HG03521 (cell line): ENCODE measurements around the gene SPEN.
A peak's percentile ranks its signal among the peaks of the same experiment; 100 is the strongest.
"Not testable (repeated sequence)": the region's sequence is repeated elsewhere in the genome, so short reads cannot be mapped to it uniquely, and the experiment has no call there.

Experiments
- ATAC-seq: cut with Tn5 transposase; IDR thresholded peaks from one replicate; pipeline ENCODE4 v1.9.1; 2021; ENCODE audit warnings: mild to moderate bottlenecking, moderate library complexity; ENCODE audit not compliant: unreplicated experiment

The SPEN gene

GRCh38 chr1:15834406-15835204 is 12.9 kb upstream of the SPEN start:
- peak; percentile 53 for ATAC-seq

DNA sequence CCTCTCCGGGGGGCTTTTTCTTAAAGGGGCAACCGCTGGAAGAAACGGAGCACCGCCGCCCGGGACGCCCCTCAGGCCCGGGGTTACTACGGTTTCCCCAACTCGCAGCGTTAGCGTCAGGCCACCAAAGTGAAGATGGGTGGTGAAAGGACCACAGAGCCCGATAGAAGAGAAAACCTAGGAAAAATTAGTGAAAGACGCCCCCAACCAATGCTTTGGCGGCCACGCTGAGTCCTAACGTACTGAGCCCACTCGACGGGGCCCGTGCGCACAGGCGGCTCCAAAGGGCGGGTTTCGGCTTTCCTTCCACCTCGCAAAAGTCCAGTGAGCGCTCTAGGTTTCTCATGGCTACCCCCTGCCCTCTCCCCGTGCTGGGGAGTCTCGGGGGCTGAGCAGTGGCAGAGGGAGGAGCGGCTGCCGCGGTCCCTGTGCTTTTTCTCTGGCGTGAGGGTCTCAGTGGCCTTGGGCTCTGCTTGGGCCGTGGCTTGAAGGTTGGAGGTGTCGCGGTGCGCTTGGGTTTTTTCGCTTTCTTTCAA is 12.2 kb upstream of the SPEN start:
- ATAC-seq, result peak; percentile 4

GRCh38 chr1:15835741-15836510 is 11.6 kb upstream of the SPEN start:
- peak; percentile 38 for ATAC-seq

- ATAC-seq, result not testable (repeated sequence)
Measured at GRCh38 chr1:15836511-15836771, 11.1 kb upstream of the SPEN start.

DNA sequence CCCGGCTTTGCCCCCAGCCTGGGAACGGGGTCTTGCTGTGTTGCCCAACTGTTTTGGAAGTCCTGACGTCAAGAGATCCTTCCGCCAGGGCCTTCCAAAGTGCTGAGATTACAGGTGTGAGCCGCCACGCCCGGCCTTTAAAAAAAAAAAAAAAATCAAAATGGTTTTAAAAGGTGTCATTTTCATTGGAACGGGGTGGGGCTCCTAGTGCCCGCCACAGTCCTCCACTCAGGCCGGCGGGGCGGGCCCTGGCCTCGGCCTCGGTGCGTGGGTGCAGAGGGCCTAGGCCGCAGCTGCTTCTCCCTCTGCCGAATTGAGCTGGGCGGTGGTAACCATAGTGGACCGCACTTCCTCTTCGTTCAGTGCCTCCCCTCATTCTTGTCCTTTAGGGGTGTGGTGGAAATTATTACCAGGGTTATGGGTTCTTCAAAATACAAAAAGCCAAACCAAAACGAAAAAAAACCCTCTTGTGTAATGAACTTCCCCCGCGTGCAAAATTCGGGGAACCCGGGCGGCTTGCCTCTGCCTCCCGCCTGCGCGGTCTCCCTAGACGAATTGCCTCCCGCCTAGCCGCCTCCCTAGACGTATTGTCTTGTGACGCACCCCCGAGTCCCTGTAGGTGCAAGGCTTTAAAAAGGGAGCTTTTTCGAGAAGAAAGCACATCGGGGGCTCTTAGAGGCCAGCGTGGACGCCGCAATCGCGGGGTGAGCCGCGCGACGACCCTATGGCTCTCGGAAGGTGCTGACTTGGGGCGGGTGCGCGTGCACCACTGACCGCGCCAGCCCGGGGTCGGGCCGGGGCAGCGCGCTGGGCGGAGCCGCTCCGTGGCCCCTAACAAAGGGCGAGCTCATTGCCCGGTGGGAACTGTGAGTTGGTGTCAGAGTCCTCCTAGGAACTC is 10.5 kb upstream of the SPEN start:
- no peak for ATAC-seq

GRCh38 chr1:15837931-15838330 is 9.6 kb upstream of the SPEN start:
- ATAC-seq, result no peak

DNA sequence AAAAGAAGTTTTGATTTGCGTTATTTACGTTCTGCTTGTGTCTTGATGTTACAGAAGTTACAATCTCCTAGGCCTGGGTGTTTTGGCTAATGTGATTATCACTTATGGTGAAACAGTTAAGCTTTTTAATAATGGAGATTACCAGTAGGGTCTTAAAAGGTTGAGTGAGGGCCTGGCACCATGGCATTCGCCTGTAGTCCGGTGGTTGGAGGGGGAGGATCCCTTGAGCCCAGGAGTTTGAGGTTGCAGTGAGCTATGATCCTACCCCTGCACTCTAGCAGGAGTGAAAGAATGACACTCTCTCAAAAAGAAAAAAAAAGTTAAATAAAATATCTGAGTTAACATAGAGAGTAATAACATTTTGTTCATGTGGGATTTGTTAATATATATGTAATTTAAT is 8.8 kb upstream of the SPEN start:
- ATAC-seq, result no peak

- ATAC-seq, result no peak
Measured at GRCh38 chr1:15843826-15844572, 3.5 kb upstream of the SPEN start.

GRCh38 chr1:15846056-15846455 is 1.5 kb upstream of the SPEN start:
- ATAC-seq, result not testable (repeated sequence)

DNA sequence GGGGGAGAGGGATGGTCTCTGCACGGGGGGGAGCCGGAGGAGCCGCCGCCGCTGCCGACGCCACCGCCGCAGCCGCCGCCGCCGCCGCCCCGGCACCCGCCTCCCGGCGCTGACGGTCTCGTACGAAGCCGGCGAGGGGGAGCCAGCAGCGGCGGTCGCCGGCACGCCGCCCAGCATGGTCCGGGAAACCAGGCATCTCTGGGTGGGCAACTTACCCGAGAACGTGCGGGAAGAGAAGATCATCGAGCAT is 311 bp downstream of the SPEN start:
- no peak for ATAC-seq

- peak; percentile 11 for ATAC-seq
Measured at GRCh38 chr1:15848143-15848928, 829 bp downstream of the SPEN start.

DNA sequence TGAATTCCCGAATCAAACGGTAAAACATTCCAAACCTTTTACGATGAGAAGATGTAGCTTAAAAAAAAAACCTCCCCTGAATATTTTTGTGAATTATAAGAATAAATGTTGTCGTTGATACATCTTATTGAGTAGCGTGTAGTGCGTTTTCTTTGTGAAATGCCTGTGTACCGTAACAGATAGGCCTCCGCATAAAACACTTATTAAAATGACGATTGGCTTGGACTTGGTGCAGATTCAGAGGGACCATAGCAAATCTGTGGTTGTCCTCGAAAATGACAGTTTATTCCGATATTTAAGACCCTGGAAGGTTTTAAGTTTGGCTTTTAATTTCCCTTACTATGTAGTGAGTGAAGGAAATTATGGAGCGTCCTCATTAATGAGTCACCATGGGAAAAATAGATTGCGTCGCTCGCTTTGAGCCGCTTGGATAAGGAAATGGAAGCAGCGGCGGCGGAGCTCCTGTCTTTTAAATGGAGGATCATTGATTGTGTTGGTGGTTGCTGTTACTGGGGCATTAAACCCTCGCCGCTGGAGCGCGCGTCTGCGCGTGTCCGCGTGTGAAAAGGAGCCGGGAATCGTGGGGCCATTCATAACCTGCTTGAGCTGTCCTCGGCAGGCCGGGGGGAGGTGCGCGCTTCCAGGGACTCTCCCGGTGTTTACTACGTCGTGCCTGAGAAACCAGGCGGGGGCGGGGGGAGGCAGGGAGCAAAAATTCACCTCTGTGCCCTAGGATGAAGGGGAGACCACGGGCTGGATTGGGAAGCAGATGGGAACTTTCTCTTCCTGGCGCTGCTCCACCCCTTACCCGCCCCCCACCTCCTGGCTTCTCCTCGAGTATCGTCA is 1.6 kb downstream of the SPEN start:
- no peak for ATAC-seq

DNA sequence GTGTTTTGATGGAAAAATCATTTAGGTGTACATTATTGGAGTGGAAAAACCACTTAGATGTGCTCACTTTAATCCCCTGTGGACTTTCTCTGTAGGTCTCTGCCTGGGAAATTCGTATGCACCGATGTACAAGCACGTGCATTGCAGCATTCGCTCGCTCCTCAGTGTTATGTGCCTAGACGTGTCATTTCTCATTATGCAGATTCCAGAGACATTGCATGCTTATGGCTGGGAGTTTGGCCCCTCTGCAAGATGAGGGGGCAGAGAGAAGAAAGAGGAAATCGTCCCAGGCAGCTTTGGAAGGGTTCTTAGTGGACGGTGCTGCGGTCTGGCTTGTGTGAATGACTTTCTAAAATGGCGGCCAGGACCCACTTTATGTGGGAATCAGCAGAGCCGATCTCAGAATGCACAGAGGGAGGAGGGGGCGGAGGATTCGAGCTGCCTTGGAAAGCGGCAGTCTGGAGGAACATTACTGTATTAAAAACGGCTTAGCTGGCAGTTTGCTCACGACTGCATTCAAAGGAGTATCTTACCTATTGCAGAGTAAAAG is 2.3 kb downstream of the SPEN start:
- ATAC-seq, result no peak

- ATAC-seq, result no peak
Measured at GRCh38 chr1:15850471-15851001, 3.0 kb downstream of the SPEN start.

DNA sequence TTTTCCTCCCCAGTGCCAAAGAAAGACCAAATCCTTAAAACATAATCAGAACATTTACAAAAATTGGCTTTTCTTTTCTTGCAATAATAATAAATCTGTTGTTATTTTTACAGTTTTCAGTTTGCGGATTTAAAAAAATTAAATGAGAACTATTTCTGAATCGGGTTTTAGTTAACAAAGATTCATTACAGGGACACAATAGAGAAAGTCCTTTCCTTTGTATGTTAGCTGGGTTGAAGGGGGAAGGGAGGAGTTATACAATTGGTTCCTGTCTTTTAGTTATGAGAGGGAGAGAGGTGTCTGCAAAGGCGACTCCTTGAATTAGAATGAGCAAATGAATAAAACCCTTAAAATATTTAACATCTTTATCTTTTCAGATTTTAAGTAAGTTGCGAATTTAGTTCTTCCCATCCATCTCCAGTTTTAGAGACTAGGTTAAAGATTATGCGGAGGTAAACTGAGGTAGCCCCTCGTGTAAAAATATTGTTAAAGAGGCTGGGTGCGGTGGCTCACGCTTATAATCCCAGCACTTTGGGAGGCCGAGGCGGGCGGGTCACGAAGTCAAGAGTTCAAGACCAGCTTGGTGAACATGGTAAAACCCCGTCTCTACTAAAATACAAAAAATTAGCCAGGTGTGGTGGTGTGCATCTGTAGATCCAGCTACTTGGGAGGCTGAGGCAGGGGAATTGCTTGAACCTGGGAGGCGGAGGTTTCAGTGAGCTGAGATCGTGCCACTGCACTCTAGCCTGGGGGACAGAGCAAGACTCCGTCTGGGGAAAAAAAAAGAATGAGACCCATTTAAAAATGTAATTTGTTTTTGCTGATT is 3.9 kb downstream of the SPEN start:
- no peak for ATAC-seq

DNA sequence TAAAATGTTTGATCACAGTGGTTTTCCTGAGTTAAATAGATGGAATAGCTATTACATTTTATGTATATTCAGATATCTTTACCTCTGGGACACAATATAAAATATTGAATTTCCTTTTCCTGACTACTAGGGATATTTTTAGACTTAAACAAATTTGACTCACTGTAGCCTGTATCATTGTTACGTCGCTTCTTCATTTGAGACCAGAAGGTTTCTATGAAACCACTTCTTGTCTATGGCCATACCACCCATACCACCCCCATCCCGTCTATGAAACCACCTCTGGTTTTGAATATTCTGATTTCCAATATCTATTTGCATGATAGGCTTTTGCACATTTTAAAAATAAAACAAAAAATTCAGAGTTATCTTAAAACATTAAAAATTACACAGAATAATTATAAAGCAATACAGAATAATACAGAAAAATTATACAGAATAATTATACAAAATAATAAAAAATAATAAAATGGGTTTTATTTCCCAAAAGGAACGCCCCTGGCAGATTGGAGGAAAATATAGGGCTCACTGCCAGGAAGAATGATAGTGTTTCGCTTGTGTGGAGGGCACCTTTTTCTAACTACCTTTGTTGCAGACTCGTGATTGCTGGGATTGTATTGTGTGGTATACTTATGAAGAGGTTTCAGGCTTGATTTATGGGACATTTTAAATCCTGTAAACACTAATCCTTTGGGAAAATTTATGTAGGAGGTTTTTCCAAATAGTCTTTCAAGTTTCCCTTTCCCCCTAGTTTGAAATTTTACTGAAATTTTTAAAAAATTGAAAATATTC is 4.7 kb downstream of the SPEN start:
- ATAC-seq, result no peak

DNA sequence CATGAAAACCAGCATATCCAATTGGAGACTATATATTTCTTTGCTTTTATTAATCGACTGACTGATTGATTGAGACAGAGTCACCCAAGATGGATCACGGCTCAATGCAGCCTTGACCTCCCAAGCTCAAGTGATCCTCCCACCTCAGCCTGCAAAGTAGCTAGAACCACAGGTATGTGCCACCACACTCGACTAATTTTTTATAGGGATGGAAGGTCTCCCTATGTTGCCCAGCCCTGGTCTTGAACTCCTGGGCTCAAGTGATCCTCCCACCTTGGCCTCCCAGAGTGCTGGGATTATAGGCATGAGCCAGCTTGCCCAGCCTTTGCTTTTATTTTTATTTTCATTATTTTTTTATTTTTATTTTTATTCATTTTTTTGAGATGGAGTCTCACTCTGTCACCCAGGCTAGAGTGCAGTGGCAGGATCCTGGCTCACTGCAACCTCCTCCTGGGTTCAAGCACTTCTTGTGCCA is 5.4 kb downstream of the SPEN start:
- no peak for ATAC-seq
